ENCODE data around the gene DYSF.

The DYSF gene

DNA sequence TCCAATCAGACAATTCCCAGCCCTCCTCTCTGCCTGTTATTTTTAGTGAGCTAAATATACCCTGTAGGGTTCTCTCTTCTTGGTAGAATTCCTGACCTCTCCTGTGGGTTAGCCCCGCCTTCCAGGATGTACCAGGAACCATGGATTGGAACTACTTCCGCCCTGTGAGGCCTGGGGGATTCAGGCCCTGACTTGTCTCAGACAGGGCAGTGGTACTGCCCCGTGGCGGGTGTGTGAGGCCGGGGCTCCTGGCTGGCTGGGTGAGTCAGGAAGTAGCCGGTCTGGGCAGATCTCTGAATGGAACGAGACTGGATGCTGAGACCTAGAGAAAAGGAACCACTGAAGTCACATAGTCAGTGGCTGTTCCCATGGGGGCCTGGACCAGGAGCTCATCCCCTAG lies 50.5 kb downstream of the DYSF start:
- no peak for DNase-seq

DNA sequence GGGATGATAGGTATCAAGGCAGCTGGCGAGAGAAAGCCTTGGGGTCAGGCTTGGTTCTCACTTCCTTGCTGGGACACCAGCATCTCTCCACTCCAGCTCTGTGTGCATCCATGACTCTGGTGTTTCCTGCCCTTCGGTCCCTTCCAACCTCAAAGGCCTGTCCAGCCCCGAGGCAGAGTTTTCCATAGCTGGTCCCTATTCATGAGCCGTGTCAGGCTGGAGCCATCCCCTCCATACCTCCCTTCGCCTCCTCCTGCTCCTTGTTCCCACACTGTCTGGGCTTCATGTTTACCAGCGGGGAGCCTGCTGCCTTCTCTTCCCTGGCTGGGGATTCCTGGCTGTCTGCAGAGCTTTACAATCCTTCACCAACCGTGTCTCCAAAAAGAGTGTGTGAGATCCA lies 51.2 kb downstream of the DYSF start:
- no peak for DNase-seq

- DNase-seq: peak; percentile 76 to 90
Observed at GRCh38 chr2:71505086-71505769, 51.9 kb downstream of the DYSF start.

- no peak for DNase-seq
Observed at GRCh38 chr2:71505770-71506140, 52.4 kb downstream of the DYSF start.

DNA sequence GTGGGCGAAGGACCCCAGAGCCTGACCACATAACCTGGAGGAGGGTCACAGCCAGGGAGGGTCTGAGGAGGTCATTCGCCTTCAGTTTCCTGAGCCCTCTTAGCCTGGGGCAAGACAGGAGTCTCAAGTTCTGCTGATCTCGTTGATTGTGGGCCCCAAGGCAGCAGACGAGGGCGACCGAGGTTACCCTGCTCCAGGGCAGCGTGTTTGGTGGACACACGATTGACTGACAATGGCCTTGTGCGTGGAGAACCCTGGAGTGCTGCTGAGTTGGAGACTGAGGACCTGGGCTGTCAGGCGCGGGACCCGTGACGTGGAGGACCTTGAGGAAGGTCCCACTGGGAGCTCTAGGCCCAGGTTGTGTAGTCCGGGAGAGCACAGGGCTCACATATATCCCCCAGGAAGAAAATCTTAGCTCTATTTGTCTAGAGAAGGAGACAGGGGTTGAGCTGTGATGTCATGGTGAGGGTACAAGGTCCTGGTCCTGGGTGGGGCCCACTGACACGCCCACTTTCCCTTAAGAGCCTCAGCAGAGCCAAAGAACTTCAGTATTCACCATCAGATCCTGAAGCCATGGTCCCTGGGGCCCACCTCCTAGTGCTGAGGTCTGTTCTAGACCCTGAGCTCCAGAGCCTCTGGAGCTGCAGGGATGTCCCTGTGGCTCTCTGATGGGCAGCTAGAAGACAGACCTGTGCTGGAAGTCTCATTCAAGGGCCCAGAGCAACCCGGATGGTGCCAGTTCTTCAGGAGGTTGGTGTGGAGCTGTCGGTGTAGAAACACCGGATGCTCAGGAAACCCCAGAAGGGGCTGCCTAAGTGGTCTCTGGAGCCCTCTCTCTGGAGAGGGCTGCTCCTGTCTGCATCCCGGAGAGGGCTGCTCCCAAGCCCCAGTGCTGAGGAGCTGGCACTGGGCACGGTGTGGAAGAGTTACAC lies 53.1 kb downstream of the DYSF start:
- no peak for DNase-seq

DNA sequence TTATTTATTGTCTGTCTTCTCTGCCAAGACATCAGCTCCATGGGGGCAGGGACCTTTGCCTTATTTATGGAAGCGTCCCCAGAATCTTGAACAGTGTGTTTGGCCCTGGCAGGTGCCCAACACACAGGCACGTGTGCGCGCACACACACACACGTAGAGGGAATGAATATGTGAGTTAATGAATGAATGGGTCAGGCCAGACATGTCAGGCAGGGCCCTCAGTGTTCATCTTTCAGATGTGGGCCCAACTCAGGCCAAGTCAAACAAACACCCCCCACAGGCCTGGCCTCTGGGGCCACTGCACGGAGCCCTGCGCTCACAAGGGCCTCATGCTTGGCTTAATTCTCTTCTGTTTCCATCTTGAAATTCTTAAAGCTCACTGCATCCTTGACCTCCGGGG lies 54.1 kb downstream of the DYSF start:
- DNase-seq: no peak

DNA sequence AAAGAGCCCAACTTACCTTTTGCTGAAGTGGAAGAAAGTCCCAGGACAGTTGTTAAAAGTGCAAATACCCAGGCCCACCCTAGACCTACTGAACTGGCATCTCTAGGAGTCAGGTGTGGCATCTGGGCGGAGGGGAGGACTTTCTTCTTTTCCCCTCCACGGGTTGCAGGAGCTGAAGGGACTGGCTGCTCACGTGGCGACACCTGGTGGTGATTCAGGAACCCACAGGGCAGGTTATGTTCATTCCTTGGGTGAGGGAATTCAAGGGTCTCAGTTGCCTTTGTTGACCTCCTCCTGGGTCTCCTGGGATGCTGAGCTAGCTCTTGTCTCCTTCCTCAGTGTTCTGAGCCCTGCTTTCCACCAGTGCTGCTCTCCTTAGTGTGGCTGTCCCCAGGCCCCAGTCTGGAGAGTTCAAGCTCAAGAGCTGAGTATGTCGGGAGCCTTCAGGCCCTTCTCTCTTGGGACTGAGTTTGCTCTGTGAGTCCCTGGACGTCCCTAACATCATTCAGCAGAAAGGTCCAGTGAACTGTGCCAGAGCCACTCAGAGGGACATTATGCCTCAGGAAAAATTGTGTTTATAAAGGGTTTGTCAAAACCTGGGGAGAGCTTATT lies 56.9 kb downstream of the DYSF start:
- peak; percentile 31 to 59 for DNase-seq

DNA sequence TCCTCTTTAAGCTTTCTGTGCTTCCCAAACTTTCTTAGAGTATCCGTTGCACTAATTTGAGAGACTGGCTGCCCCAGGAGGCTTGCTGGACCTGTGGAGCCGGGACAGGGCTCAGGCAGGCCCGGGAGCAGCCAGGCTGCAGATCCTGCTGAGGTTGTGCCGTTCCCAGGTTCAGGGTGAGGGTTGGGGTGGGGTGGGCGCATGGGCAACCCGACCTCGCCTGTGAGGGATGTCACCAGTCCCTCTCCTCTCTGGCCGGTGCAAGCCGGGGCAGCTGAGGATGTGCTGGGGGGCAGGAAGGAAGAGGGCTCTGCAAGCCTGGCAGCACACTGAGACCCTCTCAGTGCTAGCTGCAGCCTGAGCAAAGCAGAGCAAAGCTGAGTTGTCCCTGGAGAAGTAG lies 57.6 kb downstream of the DYSF start:
- DNase-seq: no peak

DNA sequence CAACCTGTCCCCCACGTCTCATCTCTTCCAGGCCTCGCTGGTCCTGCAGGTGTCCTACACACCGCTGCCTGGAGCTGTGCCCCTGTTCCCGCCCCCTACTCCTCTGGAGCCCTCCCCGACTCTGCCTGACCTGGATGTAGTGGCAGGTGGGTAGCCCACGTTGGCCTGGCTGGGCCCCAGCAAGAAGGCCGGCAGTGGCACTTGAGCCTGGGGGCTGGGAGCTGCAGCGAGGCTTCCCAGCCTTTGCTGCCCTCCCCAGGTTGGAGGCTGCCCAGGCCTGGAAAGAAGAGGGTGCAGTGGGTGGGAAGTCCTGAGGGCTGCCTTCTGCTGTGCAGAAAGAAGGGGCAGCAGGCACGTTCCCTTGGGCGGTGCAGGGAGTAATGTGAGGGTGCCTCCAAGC lies 58.4 kb downstream of the DYSF start:
- peak in 1 of 2 experiments; percentile 5 for DNase-seq

GRCh38 chr2:71512386-71512785 lies 59.0 kb downstream of the DYSF start:
- DNase-seq: no peak

GRCh38 chr2:71513096-71513495 lies 59.7 kb downstream of the DYSF start:
- no peak for DNase-seq

DNA sequence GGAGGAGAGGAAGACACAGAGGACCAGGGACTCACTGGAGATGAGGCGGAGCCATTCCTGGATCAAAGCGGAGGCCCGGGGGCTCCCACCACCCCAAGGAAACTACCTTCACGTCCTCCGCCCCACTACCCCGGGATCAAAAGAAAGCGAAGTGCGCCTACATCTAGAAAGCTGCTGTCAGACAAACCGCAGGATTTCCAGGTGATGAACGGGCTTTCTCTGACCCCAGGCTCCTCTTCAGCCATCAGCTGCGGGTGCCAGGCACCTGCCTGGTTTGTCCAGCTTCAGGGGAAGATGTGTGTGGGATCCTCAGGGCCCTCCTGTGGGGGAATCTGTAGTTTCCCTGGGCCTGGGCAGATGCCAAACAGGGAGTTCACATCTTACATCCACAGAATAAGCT lies 60.4 kb downstream of the DYSF start:
- no peak for DNase-seq

DNA sequence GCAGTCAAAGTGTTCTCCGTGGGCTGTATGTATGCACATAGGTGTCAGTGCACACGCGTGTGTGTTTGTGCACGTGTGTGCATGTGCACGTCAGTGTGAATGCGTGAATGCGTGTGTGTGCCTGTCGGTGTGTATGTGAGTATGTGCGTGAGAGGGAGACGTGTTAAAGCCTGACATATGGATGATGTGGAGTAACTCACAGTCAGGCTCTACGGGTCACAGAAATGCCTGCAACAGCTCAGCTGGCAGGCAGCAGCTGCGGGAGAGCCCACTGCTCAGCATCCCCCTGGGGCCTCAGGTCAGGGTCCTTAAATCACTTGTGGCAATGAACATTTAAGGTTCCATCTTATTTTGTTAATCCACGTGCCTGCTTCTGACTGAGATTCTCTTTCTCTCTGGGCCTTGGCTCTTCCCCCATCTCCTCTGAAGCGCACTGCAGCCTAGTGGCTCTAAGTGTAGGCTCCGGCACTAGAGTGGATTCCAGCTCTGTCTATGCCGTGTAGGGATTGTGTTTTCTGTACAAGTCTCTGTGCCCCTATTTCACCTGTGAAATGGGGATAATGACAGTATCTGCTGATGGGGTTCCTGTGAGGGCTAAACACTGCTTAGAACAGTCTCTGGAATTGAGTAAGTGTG lies 63.0 kb downstream of the DYSF start:
- DNase-seq: no peak

DNA sequence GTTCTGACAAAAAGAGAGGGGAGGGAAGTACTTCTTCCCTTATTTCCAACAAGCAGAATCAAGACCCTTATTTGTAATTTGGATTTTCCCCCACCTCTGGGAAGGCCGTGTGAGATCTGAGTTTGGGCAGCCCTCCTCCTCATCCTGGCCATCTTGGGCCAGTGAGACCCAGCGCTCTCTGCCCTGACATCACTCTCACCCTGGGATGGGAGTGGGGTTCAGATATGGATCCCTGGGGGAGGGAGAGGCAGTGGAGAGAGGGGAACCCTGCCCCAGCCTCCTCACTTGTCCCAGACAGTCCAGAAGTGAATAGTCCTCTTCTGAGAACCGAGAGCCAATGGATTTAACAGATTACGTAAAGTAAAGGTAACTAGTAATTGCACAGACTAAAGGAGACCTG lies 64.5 kb downstream of the DYSF start:
- no peak for DNase-seq

- DNase-seq: no peak
Observed at GRCh38 chr2:71521436-71521950, 68.1 kb downstream of the DYSF start.

DNA sequence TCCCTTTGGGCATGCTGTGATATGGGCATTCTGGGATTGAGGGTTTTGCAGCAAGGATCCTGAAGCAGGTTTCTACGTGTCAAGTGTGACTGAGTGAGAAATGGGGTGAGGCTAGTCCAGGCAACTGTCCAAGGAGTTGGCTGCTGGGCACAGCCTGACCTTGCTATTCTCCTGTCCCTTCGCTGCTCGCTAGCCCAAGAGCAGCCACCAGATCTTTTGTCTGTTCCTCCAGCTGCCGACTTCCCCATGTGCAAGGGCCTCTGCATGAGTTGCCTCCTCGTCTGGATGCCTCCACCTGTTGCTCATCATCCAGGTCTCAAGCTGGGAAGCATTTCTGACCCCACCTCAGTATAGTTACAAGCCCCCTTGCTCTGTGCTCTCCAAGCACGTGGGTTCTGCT lies 71.1 kb downstream of the DYSF start:
- no peak for DNase-seq

GRCh38 chr2:71526141-71526540 lies 72.8 kb downstream of the DYSF start:
- no peak for DNase-seq

DNA sequence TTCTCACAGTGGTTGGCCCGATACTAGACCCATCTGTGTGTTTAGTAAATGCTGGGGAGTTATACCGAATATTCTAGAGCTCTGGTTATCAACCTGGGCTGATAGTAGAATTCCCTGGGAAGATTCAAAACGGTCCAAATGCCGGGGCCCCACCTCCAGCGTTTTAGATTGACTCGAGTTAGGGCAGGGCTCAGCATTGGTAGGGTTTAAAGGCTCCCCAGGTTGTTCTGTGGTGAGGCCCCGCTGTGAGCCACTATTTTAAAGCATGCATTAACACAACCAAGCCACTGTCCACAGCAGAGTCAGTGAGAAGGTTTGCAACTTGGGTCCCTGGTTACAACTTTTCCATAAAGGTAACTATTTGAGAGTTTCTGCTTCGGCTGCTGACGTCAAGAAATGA lies 73.6 kb downstream of the DYSF start:
- no peak for DNase-seq

DNA sequence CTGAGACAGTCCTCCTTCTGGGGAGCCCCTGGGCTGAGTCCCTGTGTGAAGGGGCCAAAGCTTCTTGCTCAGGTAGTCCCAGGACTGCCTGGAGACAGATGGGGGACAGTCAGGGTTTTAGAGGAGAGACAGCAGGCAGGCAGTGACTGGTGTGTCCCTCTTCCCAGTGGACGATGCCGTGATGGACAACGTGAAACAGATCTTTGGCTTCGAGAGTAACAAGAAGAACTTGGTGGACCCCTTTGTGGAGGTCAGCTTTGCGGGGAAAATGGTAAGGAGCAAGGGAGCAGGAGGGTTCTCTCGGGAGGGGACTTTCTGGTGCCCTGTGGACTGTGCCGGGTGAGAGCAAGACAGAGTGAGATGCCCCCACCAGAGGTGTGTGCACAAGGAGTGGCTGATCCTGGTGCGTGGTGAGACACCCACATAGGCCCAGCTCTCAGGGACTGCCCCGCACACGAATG lies 74.8 kb downstream of the DYSF start:
- DNase-seq: no peak

GRCh38 chr2:71528749-71529148 lies 75.4 kb downstream of the DYSF start:
- DNase-seq: no peak

DNA sequence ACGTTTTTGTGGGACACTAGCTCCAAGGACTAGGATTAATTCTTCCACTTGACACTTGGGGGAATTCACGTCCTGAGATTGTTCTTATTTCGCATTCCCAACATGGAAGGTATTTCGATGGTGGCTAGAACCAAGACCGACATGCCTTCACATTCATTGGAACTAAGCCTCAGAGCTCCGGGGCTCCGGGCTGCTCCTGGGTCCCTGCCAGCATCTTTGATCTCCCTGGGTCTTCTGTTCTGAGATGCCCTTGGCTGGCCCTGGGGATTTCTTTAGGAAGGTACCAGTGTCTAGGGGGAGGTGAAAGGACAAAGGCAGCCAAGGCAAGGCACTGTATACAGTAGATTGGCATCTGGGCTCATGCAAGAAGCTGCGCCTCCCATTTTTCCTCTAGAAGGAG lies 76.8 kb downstream of the DYSF start:
- DNase-seq: no peak

- DNase-seq: peak; percentile 11 to 57
Observed at GRCh38 chr2:71530641-71531332, 77.4 kb downstream of the DYSF start.

Data from NCI-H524 (cell line).